Head of caudate nucleus (tissue), 42 donors: ENCODE data around the gene IL22.
"Not testable (repeated sequence)": the region's sequence is repeated elsewhere in the genome, so short reads cannot be mapped to it uniquely, and the experiment has no call there.

Experiments used
- DNase-seq, 42 donors: peaks; one replicate each; pipeline versions ENCODE4 v3.0.0 to v3.0.0-alpha.2; 2020 to 2021; ENCODE audit warnings: mixed read lengths in 7 of 42
- intact Hi-C: fragments of 100-400 bp; cut with DNase I; formaldehyde crosslinking; loops from one replicate; pipeline ENCODE4 v1.15.0; 2022

The IL22 gene

DNA sequence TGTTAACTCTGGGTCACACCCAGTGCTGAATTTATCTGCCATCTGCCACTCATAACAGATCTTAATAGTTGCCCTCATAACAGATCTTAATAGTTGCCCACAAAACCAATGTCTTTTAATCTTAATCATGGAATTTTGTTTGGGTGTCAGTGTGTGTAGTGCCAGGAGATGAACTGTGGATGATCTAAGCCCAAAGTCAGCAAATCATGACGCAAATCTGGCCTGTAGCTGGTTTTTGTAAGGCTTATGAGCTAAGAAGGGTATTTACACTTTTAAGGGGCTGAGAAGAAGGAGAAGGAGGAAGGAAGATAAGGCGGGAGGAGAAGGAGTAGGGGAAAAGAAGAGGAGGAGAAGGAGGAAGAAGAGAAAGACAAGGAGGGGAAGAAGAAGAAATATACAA lies 17.8 kb downstream of the IL22 start:
- DNase-seq, result no peak
- intact Hi-C loops, result no loop called here

DNA sequence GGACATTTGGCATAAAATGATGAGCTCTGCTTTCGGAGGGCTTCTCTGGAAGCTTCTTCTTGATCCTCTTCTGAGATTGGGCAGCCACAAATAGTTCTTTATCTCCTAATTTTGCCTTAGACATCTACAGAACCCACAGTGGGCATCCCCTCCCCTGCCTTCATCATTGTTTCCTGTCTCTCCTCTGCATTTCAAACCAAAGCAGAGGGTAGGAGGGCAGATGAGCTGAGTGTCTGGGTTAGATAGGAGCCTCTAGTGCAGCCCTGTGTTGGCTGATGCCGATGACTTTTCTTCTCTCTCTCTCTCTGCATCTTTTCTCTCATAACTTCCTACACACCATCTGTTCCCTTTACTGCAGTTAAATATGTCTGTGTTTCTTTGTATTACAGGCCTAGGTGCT lies 19.3 kb downstream of the IL22 start:
- intact Hi-C loops, result no loop called here
- DNase-seq, result no peak

GRCh38 chr12:68233498-68233897 lies 19.9 kb downstream of the IL22 start:
- no peak for DNase-seq
- intact Hi-C loops, result no loop called here

GRCh38 chr12:68231691-68232090 lies 21.7 kb downstream of the IL22 start:
- intact Hi-C loops, result no loop called here
- DNase-seq, result no peak

- DNase-seq, result no peak
- intact Hi-C loops, result no loop called here
These were observed 22.2 kb downstream of the IL22 start for GRCh38 chr12:68231229-68231628.

DNA sequence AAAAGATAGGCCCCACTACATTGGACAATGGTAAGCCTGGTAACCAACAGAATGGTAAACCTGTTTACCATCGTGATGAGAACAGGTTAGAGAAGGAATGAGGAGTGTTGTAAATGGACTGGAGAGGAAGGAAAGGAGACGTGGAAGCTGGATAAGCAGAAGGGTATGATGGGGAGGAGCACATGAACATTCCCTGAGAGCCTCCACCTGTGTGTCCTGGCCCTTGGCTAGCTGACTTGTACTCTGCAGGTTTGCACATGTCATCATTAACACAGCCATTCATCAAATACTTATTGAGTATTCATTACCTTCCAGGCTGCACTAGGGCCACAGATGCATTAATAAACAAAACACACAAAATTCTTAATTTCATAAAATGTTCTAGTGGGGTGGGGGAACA lies 23.4 kb downstream of the IL22 start:
- intact Hi-C loops, result loop anchor here (10.0 kb wide), 1 partner anchor 185 kb away; no protein-coding TSS in a partner anchor
- DNase-seq, result no peak

- intact Hi-C loops, result loop anchor here (10.0 kb wide), 1 partner anchor 183 kb away; no protein-coding TSS in a partner anchor
- DNase-seq, result no peak
These were observed 26.0 kb downstream of the IL22 start for GRCh38 chr12:68227356-68227755.

- intact Hi-C loops, result loop anchor here (10.0 kb wide), 1 partner anchor 181 kb away; no protein-coding TSS in a partner anchor
- DNase-seq, result no peak
These were observed 27.6 kb downstream of the IL22 start, which contains the start of gene IL26 for GRCh38 chr12:68225576-68226476. Gene IL26, minus strand, starts transcription at chr12:68225810. Its CDS starts 54 bp downstream, at chr12:68225756.

GRCh38 chr12:68224613-68225285 lies 28.7 kb downstream of the IL22 start:
- DNase-seq, result no peak
- intact Hi-C loops, result loop anchor here (10.0 kb wide), 1 partner anchor 180 kb away; no protein-coding TSS in a partner anchor

DNA sequence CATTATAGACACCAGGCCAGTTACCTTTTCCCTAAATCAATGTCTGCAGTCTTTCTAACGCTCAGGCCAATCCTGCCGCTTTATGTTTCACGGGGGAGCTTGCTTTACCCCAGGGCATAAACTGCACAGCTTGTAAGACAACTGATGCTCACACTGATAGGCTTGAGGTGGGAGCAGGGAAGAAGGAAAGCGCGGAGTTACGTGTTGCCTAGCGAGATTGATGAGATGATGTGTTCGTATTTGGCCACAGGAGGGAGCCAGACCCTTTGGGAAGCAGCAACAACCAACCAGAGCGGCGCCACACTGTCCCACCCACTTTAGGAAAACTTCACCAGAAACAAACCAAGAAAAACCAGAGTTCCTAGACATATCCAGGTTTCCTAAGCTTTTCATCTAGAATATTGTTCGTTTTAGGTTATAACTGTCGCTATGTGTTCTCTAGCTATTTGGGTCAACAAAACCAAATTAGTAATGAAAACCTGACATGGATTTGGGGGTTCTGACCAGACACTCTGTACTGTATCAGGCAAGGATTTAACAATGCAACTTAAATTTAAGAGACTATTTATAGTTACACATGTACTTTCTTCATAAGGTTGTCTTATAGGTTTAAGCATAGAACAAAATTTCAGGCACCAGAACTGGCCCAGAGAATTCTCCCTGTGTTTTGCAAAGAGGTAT lies 30.2 kb downstream of the IL22 start:
- intact Hi-C loops, result loop anchor here (2.0 to 10.0 kb wide), 2 partner anchors 94 to 178 kb away; no protein-coding TSS in a partner anchor
- peak; percentile 56 to 92 (median 82) for DNase-seq

DNA sequence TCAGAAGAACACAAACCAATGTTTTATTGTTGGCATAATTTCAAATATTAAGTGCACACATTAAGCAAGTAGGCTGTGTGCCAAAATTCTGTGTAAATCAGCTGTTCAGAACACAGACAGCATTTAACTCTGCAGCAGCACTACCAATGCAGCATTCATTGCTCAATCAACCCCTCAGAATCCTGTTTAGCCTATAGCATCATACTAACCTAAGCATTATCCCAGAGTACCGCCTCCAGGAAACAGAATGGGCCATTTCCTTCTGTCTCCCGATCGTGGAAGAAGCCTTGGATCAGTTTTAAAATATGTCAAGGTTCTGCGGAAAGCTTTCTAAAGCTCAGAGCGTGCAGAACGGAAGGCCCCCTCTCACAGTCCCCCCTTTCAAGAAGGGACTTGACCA lies 31.1 kb downstream of the IL22 start:
- intact Hi-C loops, result loop anchor here (2.0 to 10.0 kb wide), 2 partner anchors 94 to 178 kb away; no protein-coding TSS in a partner anchor
- no peak for DNase-seq

DNA sequence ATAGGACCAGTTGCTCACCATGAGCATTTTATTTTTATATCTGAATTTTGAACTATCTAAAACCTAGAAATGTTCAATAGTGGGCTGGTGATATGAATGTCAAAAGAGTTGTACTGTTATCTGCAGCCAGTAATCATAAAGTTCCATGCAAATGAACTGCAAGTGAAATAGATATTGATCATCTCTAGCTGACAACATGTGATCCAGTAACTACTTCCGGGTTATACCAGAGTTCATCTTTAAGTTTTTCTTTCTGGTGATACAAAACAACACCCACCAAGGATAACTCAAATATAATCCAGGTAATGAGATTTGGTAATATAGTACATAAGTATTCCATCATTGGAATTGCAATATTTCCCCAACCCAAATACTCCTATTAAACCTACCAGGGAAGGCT lies 31.9 kb downstream of the IL22 start:
- intact Hi-C loops, result loop anchor here (10.0 kb wide), 1 partner anchor 177 kb away; no protein-coding TSS in a partner anchor
- no peak for DNase-seq

DNA sequence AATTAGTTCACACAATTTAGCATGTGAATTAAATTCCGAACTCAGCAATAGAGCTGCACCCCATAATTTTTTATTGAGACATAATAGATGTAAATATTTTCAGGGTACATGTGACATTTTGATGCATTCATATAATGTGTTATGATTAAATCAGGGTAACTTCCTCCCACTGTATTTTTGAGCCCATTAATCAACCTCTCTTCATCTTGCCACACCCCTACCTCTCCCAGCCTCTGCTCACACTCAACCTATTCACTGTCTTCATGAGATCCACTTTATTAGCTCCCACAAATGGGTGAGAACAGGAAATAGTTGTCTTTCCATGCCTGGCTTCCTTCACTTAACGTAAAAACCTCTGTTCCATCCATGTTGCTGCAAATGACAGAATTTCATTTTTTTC lies 42.5 kb downstream of the IL22 start:
- intact Hi-C loops, result no loop called here

DNA sequence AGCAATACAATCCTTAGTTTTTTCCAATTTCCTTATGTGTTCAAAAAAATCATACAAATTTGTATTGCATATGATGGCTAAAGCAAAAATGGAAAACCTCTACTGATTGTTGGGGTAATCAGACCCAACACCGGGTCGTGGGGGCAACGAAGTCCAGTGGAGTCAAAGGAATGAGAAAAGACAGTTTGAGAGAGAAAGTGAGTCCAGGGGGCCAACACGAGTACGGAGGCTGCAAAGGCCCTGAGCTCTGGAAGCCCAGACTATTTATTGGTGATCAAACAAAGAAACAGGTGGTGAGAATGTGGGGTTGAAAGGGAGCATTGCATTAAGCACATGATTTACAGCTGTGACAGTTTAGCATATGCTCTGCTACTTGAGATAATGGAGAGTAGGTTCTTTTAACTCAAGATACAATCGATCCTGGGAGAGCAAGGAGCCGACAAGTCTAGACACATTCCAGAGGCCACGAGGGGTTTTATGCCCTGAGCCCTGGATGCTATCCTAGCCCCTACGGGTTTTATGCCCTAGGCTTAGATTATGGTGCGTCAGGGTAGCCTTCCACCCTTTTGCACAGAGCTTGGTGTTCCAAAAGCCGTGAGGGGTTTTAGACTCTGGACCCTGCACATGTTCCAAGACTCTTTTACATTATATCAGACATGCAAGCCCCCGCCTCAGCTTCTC lies 44.2 kb downstream of the IL22 start:
- DNase-seq, intact Hi-C loops: not testable (repeated sequence)

More for the DNA sequence above, 42.5 kb downstream of the IL22 start:
- no peak for DNase-seq

DNA sequence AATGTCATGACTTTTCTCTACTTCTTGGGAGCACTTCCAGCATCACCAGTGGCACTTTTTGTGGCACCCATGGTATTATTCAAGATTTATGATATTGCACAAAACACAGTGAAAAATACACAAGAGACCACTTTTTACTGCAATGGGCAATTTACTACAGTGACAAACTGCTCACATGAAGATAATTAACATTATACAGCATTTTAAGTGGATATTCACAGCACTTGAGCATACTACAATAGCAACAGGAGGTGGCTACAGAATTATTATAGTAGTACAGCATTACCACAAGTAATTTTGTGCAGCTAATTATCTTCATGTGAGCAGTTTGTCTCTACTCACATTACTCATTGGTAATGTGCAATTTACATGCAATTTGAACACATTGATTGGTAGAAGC lies 46.1 kb downstream of the IL22 start:
- intact Hi-C loops, result no loop called here
- no peak for DNase-seq

DNA sequence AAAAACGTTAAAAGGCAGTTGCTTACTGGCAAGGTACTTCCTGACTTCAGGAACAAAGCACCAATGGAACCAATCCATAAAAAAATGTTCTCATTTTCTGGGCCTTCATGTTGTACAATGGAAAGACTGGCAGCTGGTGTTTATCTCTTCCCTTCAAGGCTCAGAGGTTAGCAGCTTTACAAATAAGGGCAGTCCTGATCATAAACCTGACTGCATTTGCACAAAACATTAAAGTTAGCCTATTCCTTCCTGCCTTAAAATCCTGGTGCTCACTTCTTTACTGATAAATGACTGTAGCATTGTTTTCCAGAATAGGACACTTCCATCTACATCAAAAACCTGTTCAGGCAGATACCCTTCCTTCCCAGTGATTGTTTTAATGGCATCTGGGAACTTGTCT lies 47.0 kb downstream of the IL22 start:
- DNase-seq, result no peak
- intact Hi-C loops, result no loop called here

DNA sequence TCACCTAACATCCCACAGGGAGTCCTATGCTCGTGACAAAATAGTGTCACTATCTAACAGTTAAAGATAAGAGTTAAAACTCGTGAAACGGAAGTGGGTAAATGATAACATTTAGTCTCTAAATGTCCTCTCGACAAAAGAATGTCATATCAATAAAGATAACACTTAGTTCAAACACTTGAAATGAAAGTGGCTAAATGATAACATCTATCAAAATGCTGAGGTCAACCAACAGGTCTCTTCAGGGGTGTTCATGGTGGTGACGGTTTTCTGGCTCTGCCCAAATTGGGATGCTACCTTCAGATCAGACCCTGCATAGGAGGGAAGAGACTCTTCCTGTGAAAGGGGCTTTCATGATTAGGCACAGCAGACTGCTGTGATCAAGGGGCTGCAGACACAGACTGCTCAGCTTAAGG lies 49.9 kb downstream of the IL22 start:
- DNase-seq, result no peak
- intact Hi-C loops, result no loop called here

- intact Hi-C loops, result no loop called here
- DNase-seq, result no peak
These were observed 52.5 kb downstream of the IL22 start for GRCh38 chr12:68200854-68201253.

- no peak for DNase-seq
- intact Hi-C loops, result no loop called here
These were observed 54.3 kb downstream of the IL22 start for GRCh38 chr12:68199127-68199526.
